Measurements from ENCODE around the gene GYS1. TPM values are rescaled to one million over a fixed set of nuclear protein-coding genes. Genes with fewer than 3 reads are reported as not detected.
A peak's percentile ranks its signal among the peaks of the same experiment; 100 is the strongest.

GYS1 gene
- total RNA-seq, 1 experiment from 2014 or later = 20.2 TPM

GRCh38 chr19:49017666-49018351 lies 24.7 kb upstream of the GYS1 start:
- BruUV-seq (replicated peaks) = no TSS peak
- CTCF ChIA-PET = interaction anchor here (0.6 to 0.7 kb wide), 3 partner anchors 17 to 191 kb away, joined by 3 to 4 read pairs (median 3); no protein-coding TSS in a partner anchor
- Histone ChIP-seq H3K27ac (ENCODE audit: low read length) (peak overlapping the region; percentile 72), H3K9me3 (ENCODE audit: control insufficient read depth, insufficient read depth, low read depth, low read length) (no peaks in the 10 kb centered on the region), H3K27me3 (ENCODE audit: control insufficient read depth, insufficient read depth, low read length) (no peaks in the 10 kb centered on the region), H3K4me3 (ENCODE audit: low read depth in 2 of 2, low read length in 2 of 2) (peak overlapping the region; percentile 43 to 51), H3K4me1 (ENCODE audit: control insufficient read depth, insufficient read depth, low read length) (no peaks in the 10 kb centered on the region; the same call in 1 of the 2 replicates), H3K36me3 (ENCODE audit: control insufficient read depth, insufficient read depth, low read length) (no peaks in the 10 kb centered on the region)
- DNase-seq (ENCODE audit: low read depth, low spot score) = no peak
- intact Hi-C loops (cut with micrococcal nuclease; ENCODE audit: unreplicated experiment) = no loop called here
- POLR2A ChIA-PET = interaction anchor here (0.5 kb wide), 1 partner anchor 42 kb away, joined by 15 read pairs; no protein-coding TSS in a partner anchor
- ATAC-seq = peak; percentile 87
- peak; percentile 76 for TF ChIP-seq POLR2AphosphoS5 (IDR thresholded peaks at IDR 0.05; ENCODE audit: low read depth, low read length)
- TF ChIP-seq REST (IDR thresholded peaks at IDR 0.05; ENCODE audit: insufficient read depth in 1 of 2, low read depth in 2 of 2, low read length in 1 of 2) = no peak
- TF ChIP-seq CTCF (IDR thresholded peaks at IDR 0.05) = peak; percentile 69
- TF ChIP-seq TCF7L2 (IDR thresholded peaks at IDR 0.05; ENCODE audit: low read depth, low read length) = no peak
- TF ChIP-seq SIN3A (IDR thresholded peaks at IDR 0.05; ENCODE audit: borderline replicate concordance, insufficient read depth, low read depth, low read length) = no peak
- in situ Hi-C loops (cut with HindIII; ENCODE audit: low pct_unique_long_range_greater_than_20kb, low sequenced_read_pairs) = no loop called here

- peak within 1 kb of the TSS; percentile 29; the same call in 1 of the 2 replicates for H3K27ac ChIP-seq (ENCODE audit: low read length)
- in situ Hi-C loops (cut with HindIII; ENCODE audit: low pct_unique_long_range_greater_than_20kb, low sequenced_read_pairs) = no loop called here
- ATAC-seq = no peak; the same call in 1 of the 2 replicates
Observed at GRCh38 chr19:49017041-49017665, 24.0 kb upstream of the GYS1 start, which contains the start of gene LHB. Gene LHB, minus strand, starts transcription at chr19:49017091. Its CDS starts 10 bp downstream, at chr19:49017081.

More at GRCh38 chr19:49017041-49017665, 24.0 kb upstream of the GYS1 start, which contains the start of gene LHB:
- DNase-seq (ENCODE audit: low read depth, low spot score) = no peak
- ChIA-PET POLR2A (interaction anchor here (0.5 kb wide), 1 partner anchor 43 kb away, joined by 15 read pairs; no protein-coding TSS in a partner anchor), CTCF (interaction anchor here (0.6 kb wide), 1 partner anchor 18 kb away, joined by 3 read pairs; no protein-coding TSS in a partner anchor)
- H3K4me3 ChIP-seq (ENCODE audit: low read depth in 2 of 2, low read length in 2 of 2) = peak within 1 kb of the TSS; percentile 43 to 51
- no peaks in the 10 kb centered on the region for H3K9me3 ChIP-seq (ENCODE audit: control insufficient read depth, insufficient read depth, low read depth, low read length)
- TF ChIP-seq SIN3A (IDR thresholded peaks at IDR 0.05; ENCODE audit: borderline replicate concordance, insufficient read depth, low read depth, low read length) = no peak
- TF ChIP-seq TCF7L2 (IDR thresholded peaks at IDR 0.05; ENCODE audit: low read depth, low read length) = no peak
- no peak for TF ChIP-seq REST (IDR thresholded peaks at IDR 0.05; ENCODE audit: insufficient read depth in 1 of 2, low read depth in 2 of 2, low read length in 1 of 2)
- TF ChIP-seq CTCF (IDR thresholded peaks at IDR 0.05) = no peak
- TF ChIP-seq POLR2AphosphoS5 (IDR thresholded peaks at IDR 0.05; ENCODE audit: low read depth, low read length) = no peak
- intact Hi-C loops (cut with micrococcal nuclease; ENCODE audit: unreplicated experiment) = no loop called here
- BruUV-seq (replicated peaks) = no TSS peak
- no peaks in the 10 kb centered on the region; the same call in 1 of the 2 replicates for H3K4me1 ChIP-seq (ENCODE audit: control insufficient read depth, insufficient read depth, low read length)
- H3K27me3 ChIP-seq (ENCODE audit: control insufficient read depth, insufficient read depth, low read length) = no peaks in the 10 kb centered on the region
- no peaks in the 10 kb centered on the region for H3K36me3 ChIP-seq (ENCODE audit: control insufficient read depth, insufficient read depth, low read length)

All from Panc1 (cell line).